Naive B cell (primary cell): ENCODE results near the gene ULK4. TPM values are rescaled to one million over a fixed set of nuclear protein-coding genes. Genes with fewer than 3 reads are reported as not detected.
"Not testable (repeated sequence)": the region's sequence is repeated elsewhere in the genome, so short reads cannot be mapped to it uniquely, and the experiment has no call there.

Source experiments
- ATAC-seq, 2 donors: fragments of 150-1000 bp; cut with Tn5 transposase; 2 replicates each; pipeline ENCODE4 v1.10.0; 2021; ENCODE audit warnings: low read depth in 2 of 2, mild to moderate bottlenecking in 2 of 2, moderate library complexity in 2 of 2
- DNase-seq: peaks from one replicate; pipeline ENCODE4 v3.0.0; 2022
- H3K27ac Mint-ChIP-seq, 6 donors: one replicate each; pipeline ENCODE4 v1.8.0; 2020 to 2022; ENCODE audit warnings: mild to moderate bottlenecking in 6 of 6, mixed read lengths in 6 of 6, moderate library complexity in 5 of 6, inconsistent platforms in 2 of 6
- H3K27me3 Mint-ChIP-seq, 3 donors: one replicate each; pipeline ENCODE4 v1.8.0; 2021 to 2022; ENCODE audit warnings: mixed read lengths in 3 of 3, mild to moderate bottlenecking in 1 of 3
- H3K36me3 Mint-ChIP-seq, 2 donors: one replicate each; pipeline ENCODE4 v1.8.0; 2020 to 2022; ENCODE audit warnings: mixed read lengths in 2 of 2, inconsistent platforms in 1 of 2, mild to moderate bottlenecking in 1 of 2
- H3K4me1 Mint-ChIP-seq, 3 donors: one replicate each; pipeline ENCODE4 v1.8.0; 2020 to 2022; ENCODE audit warnings: mixed read lengths in 3 of 3, inconsistent platforms in 1 of 3, mild to moderate bottlenecking in 1 of 3, moderate library complexity in 1 of 3
- H3K4me3 Mint-ChIP-seq, 8 donors: one replicate each; pipeline ENCODE4 v1.8.0; 2020 to 2022; ENCODE audit warnings: mild to moderate bottlenecking in 8 of 8, mixed read lengths in 8 of 8, moderate library complexity in 8 of 8, inconsistent platforms in 2 of 8
- H3K9me3 Mint-ChIP-seq, 7 donors: one replicate each; pipeline ENCODE4 v1.8.0; 2020 to 2022; ENCODE audit warnings: mixed read lengths in 7 of 7, mild to moderate bottlenecking in 5 of 7, inconsistent platforms in 2 of 7, moderate library complexity in 1 of 7
- polyA plus RNA-seq, 6 donors: library from polyadenylated mRNA; unstranded; fragments of 300-500 nt; fragmentation: Illumina TruSeq; gene quantifications; one replicate each; pipeline ENCODE4 v1.2.3, GENCODE V29; 2021; ENCODE audit warnings: low read depth in 6 of 6

The ULK4 gene
- polyA plus RNA-seq, 6 donors from 2014 or later = 5.5 to 20.8 (median 10.3) TPM

DNA sequence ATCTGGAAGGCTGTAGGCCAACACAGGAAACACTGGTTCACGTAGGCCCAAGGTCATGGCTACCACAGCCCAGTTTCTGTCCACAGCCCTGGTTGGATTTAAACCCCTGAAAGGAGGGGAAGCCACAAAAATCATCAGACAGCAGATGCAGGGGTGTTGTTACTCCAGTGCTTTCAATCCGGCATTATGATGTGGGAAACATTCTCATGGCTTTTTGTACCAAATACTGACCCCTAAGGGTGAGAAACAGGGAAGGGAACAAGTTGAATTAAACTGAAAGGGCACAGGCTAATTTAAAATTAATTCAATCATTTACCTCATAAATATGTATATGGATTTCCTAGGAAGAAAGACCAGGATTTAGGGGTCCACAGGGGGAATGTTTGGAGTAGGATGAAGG, 387.0 kb downstream of the ULK4 start:
- ATAC-seq = no peak
- DNase-seq = no peak
- Mint-ChIP-seq H3K27me3 (no peaks in the 10 kb centered on the region), H3K9me3 (peaks cover 0 to 4% (median 0%) of the 10 kb centered on the region in 7 donors), H3K27ac (no peak overlapping the region), H3K4me1 (peaks cover 16 to 32% (median 20%) of the 10 kb centered on the region in 3 donors), H3K4me3 (no peak overlapping the region), H3K36me3 (peaks cover 6 to 9% of the 10 kb centered on the region in 2 donors)

DNA sequence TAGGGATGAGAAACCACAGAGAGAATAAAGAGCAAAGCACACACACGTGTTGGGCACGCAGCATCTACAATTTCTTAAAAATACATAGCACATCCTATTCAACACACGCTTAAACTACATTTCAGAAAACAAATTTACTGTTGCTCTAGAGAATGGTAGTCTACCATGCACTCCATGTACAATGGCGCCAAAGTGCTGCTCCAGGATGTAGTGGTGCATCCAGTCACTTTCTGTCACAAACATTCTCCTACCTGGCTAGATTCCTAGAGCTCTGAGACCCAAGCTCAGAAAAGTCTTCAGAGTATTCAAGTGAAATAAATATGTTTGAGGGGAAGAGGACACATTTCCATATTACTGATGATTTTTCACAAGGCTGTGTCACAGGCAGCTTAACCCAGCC, 388.3 kb downstream of the ULK4 start:
- Mint-ChIP-seq H3K27ac (peak overlapping the region in 2 of 6 donors; percentile 51 to 98), H3K9me3 (no peaks in the 10 kb centered on the region), H3K36me3 (peaks cover 0 to under 1% of the 10 kb centered on the region in 2 donors), H3K27me3 (no peaks in the 10 kb centered on the region), H3K4me3 (no peak overlapping the region), H3K4me1 (peaks cover 16 to 25% (median 21%) of the 10 kb centered on the region in 3 donors)
- DNase-seq (no peak), ATAC-seq (no peak)

DNA sequence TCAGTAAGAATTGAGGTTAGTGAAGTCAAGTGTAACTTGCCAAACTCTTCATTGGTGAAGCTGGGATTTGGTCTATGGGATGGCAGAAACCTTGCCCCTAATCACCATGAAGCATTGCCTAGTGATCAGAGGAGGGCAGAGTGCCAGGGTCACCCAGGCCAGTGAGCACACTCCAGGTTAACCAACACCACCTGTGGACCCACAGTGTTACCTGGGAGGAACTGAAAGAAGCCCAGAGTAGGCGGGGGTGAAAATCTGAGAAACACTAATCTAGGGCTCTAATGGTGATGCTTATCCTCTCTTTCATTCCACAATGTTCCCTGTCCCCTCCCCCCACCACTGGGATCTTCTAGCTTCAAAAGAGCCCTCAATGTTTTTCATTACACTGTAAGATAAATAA, 389.8 kb downstream of the ULK4 start:
- no peak for DNase-seq
- Mint-ChIP-seq H3K9me3 (no peaks in the 10 kb centered on the region), H3K4me3 (peak overlapping the region in 2 of 8 donors; percentile 16 to 83), H3K27ac (peak overlapping the region in 2 of 6 donors; percentile 22 to 29), H3K36me3 (no peaks in the 10 kb centered on the region), H3K27me3 (no peaks in the 10 kb centered on the region), H3K4me1 (peaks cover 16 to 25% (median 23%) of the 10 kb centered on the region in 3 donors)
- peak; percentile 22 to 34 for ATAC-seq

- DNase-seq = no peak
- peaks cover 0 to 10% of the 10 kb centered on the region in 2 donors for H3K36me3 Mint-ChIP-seq
- H3K27me3 Mint-ChIP-seq = no peaks in the 10 kb centered on the region
- H3K4me3 Mint-ChIP-seq = no peak overlapping the region
- H3K4me1 Mint-ChIP-seq = peaks cover 16 to 25% (median 23%) of the 10 kb centered on the region in 3 donors
- H3K9me3 Mint-ChIP-seq = no peaks in the 10 kb centered on the region
- no peak for ATAC-seq
- H3K27ac Mint-ChIP-seq = no peak overlapping the region
Observed at GRCh38 chr3:41569632-41570305, 392.1 kb downstream of the ULK4 start.

DNA sequence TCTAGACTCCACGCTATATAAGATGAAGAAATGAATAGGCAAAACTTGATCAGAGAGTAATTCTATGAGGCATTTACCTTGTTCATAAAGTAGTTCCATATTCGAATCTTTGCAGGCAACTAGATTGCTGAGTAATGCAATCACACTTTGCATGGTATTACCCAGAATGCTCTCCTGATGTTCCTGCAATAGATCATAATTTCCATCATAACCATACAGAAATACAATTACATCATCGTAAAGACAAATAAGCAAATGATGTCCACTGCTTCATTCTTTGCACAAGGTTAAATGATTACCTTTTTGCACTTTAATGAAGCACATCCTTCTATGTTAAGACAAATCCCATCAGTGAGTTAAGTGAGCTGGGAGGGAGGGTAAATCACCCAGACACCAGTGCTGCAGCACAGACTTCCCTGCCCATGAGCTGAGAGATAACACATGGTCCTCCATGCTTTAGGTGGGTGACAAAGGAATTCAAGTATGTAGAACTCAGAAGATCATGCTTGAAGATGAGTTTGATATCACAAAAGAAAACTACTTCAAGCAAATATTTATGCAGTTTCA, 395.9 kb downstream of the ULK4 start:
- no peak overlapping the region for H3K27ac Mint-ChIP-seq
- no peak for ATAC-seq
- peaks cover 0 to 10% of the 10 kb centered on the region in 2 donors for H3K36me3 Mint-ChIP-seq
- H3K9me3 Mint-ChIP-seq = peaks cover 0 to 7% (median 0%) of the 10 kb centered on the region in 7 donors
- no peaks in the 10 kb centered on the region for H3K27me3 Mint-ChIP-seq
- H3K4me3 Mint-ChIP-seq = no peak overlapping the region
- H3K4me1 Mint-ChIP-seq = peaks cover 0 to 6% (median 0%) of the 10 kb centered on the region in 3 donors
- no peak for DNase-seq

DNA sequence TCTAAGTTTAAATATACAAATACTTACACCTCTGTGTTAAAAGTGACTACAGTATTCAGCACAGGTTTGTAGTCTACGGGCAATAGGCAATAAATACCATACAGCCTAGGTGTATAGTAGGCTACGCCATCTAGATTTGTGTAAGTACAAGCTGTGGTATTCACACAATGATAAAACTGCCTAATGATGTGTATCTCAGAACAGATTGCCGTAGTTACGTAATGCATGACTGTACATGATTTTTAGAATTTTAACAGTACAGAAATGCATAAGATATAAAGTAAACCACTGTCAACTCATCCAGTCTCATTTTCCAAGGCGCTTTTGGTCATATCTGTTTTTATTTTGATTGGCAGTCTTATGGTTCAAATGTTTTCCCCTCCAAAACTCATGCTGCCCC, 396.9 kb downstream of the ULK4 start:
- Mint-ChIP-seq H3K4me3 (no peak overlapping the region), H3K4me1 (peaks cover 0 to 6% (median 0%) of the 10 kb centered on the region in 3 donors), H3K36me3 (peaks cover 0 to 10% of the 10 kb centered on the region in 2 donors), H3K27ac (no peak overlapping the region), H3K27me3 (no peaks in the 10 kb centered on the region), H3K9me3 (peaks cover 0 to 9% (median 0%) of the 10 kb centered on the region in 7 donors)
- ATAC-seq = no peak
- DNase-seq = no peak

- Mint-ChIP-seq H3K9me3 (peaks cover 0 to 15% (median 10%) of the 10 kb centered on the region in 7 donors), H3K36me3 (peaks cover 6 to 11% of the 10 kb centered on the region in 2 donors)
- not testable (repeated sequence) for DNase-seq, H3K4me3 Mint-ChIP-seq, H3K4me1 Mint-ChIP-seq, H3K27ac Mint-ChIP-seq, ATAC-seq, H3K27me3 Mint-ChIP-seq
Observed at GRCh38 chr3:41556245-41556644, 405.7 kb downstream of the ULK4 start.

DNA sequence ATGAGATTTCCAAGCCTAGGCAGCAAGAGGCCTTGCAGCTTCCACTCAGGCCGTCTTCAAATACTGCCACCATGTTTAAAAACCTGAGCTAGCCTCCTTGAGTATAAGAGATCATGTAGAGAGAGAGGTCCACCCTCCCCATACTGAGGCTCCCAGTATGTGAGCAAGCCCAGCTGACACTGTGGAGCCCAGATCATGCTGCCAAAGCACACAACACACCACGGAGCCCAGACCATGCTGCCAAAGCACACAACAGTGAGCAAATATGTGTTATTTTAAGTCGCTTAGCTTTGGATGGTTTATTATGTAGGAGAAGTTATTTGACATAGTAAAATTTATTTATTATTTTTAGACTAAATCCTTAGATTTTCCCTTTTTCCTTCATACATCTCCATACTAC, 428.9 kb downstream of the ULK4 start:
- H3K27me3 Mint-ChIP-seq = no peaks in the 10 kb centered on the region
- H3K4me1 Mint-ChIP-seq = peaks cover 0 to 5% (median 0%) of the 10 kb centered on the region in 3 donors
- no peak overlapping the region for H3K4me3 Mint-ChIP-seq
- DNase-seq = no peak
- no peaks in the 10 kb centered on the region for H3K36me3 Mint-ChIP-seq
- H3K9me3 Mint-ChIP-seq = no peaks in the 10 kb centered on the region
- H3K27ac Mint-ChIP-seq = no peak overlapping the region
- no peak for ATAC-seq

GRCh38 chr3:41526995-41527573, 434.8 kb downstream of the ULK4 start:
- Mint-ChIP-seq H3K27me3 (no peaks in the 10 kb centered on the region), H3K9me3 (no peaks in the 10 kb centered on the region), H3K36me3 (no peaks in the 10 kb centered on the region), H3K4me1 (peaks cover 7 to 13% (median 11%) of the 10 kb centered on the region in 3 donors), H3K4me3 (no peak overlapping the region), H3K27ac (no peak overlapping the region)
- ATAC-seq (no peak), DNase-seq (no peak)

DNA sequence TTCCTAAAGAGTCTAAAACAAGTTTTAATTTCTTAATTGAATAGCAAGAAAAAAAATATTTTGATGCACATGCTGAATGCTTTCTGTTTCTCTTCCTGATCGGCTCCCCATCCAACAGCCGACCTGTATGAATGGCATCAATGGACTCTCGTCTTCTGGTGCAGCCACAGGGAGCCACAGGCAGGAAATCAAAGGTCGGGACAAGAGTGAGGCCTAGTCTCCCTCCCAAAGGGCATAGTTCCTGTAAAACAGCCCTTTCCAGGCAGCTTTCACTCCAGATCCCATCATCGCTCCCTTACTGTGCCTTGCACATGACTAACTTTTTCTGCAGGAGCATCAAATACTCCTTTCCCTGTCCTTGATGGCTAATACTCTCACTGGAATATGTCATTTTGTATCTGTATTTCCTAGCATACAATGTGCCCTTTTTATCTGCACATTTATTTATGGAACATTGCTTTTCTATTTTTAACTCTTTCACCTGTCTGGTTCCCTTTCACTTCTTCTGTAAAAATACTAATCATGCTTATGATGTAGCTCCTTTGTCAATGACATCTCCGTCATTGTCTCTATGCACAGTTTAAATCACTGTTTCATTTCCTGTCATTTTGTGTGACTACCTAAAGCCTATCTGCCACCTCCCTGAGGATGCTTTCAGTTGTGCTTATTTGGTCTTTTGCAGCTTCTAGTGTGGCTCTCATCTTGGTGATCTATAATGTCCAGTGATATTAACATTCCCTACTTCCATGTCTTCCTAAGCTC, 436.4 kb downstream of the ULK4 start:
- Mint-ChIP-seq H3K27ac (no peak overlapping the region), H3K9me3 (no peaks in the 10 kb centered on the region), H3K27me3 (no peaks in the 10 kb centered on the region), H3K4me3 (no peak overlapping the region), H3K36me3 (no peaks in the 10 kb centered on the region), H3K4me1 (peaks cover 7 to 16% (median 11%) of the 10 kb centered on the region in 3 donors)
- ATAC-seq (no peak), DNase-seq (no peak)

DNA sequence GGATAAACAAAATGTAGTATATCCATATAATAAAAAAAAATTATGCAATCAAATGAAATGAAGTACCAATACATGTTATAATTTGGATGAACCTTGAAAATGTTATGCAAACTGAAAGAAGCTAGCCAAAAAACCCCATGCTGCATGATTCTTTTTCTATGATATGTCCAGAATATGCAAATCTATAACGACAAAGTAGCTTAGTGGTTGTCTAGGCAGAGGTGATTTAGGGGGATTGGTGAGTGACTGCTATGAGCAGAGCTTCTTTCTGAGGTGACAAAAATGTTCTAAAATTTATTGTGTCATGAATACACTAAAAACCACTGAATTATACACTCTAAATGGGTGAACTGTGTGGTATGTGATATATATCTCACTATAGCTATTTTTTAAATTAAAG, 438.0 kb downstream of the ULK4 start:
- ATAC-seq = no peak
- H3K4me1 Mint-ChIP-seq = peaks cover 7 to 16% (median 11%) of the 10 kb centered on the region in 3 donors
- no peak overlapping the region for H3K4me3 Mint-ChIP-seq
- no peak overlapping the region for H3K27ac Mint-ChIP-seq
- H3K27me3 Mint-ChIP-seq = no peaks in the 10 kb centered on the region
- no peak for DNase-seq
- no peaks in the 10 kb centered on the region for H3K9me3 Mint-ChIP-seq
- H3K36me3 Mint-ChIP-seq = no peaks in the 10 kb centered on the region

DNA sequence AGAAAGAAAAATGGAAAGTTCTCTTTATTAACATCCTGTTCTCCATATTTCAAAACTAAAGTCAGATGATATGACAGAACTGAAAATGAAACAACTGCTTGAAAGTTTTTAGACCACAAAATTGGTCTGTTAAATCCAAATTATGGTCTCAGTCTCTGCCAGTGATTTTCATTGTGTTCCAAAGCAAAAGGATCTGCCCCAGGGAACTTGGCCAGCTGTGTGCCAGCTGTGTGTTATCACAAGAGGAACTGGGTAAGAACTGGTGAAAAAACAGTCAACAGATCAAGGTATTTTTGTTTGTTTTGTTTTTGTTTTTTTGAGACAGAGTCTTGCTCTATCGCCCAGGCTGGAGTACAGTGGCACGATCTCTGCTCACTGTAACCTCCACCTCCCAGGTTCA, 439.3 kb downstream of the ULK4 start:
- H3K27ac Mint-ChIP-seq = peak overlapping the region in 4 of 6 donors; percentile 1 to 93 (median 56)
- H3K4me1 Mint-ChIP-seq = peaks cover 7 to 16% (median 11%) of the 10 kb centered on the region in 3 donors
- H3K27me3 Mint-ChIP-seq = no peaks in the 10 kb centered on the region
- DNase-seq (peak; percentile 0), ATAC-seq (peak; percentile 32 to 35)
- no peaks in the 10 kb centered on the region for H3K9me3 Mint-ChIP-seq
- peak overlapping the region in 1 of 8 donors; percentile 78 for H3K4me3 Mint-ChIP-seq
- no peaks in the 10 kb centered on the region for H3K36me3 Mint-ChIP-seq

GRCh38 chr3:41521010-41521655, 440.8 kb downstream of the ULK4 start:
- Mint-ChIP-seq H3K27me3 (no peaks in the 10 kb centered on the region), H3K36me3 (peaks cover 0 to 7% of the 10 kb centered on the region in 2 donors), H3K4me1 (peaks cover 7 to 16% (median 11%) of the 10 kb centered on the region in 3 donors), H3K27ac (no peak overlapping the region), H3K4me3 (peak overlapping the region in 1 of 8 donors; percentile 4), H3K9me3 (peaks cover 0 to 7% (median 3%) of the 10 kb centered on the region in 7 donors)
- ATAC-seq (no peak), DNase-seq (no peak)
